Subcutaneous adipose tissue (tissue), 4 donors: Measurements from ENCODE around the gene CXCL14. TPM values are rescaled to one million over a fixed set of nuclear protein-coding genes. Genes with fewer than 3 reads are reported as not detected.

Experiments used
- total RNA-seq, 4 donors: library from RNA; depleted of rRNA; stranded (reverse); fragments of >200 nt; gene quantifications; one replicate each; pipeline ENCODE4 v1.1.0, GENCODE V29; 2016
- TF ChIP-seq, protein P1 (sequence below): fragments of 450-650 bp; IDR thresholded peaks from one replicate; pipeline ENCODE4 v1.5.1; 2016; ENCODE audit warnings: low read depth, mild to moderate bottlenecking, control low read depth, antibody characterized with exemption, moderate library complexity

CXCL14 gene
- total RNA-seq, 4 donors from 2014 or later = 76.2 to 302 (median 136) TPM

DNA sequence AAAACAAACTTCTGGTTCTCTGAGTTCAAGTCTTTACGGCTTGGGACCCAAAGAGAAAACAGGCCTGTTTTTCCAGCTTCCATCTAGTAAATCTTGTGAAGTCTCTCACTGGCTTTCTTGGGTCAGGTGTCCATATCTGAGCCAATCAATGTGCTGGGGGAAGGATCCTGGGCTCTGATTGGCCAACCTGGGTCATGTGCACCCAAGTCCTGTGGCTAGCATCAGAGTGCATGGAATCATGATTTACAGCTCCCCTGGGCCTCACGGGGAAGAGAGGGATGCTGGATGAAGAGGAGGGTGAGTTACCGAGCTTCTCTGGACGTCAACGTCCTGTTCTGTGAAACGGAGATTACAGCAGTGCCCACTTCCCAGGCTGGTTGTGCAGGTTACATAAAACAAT is 19.4 kb downstream of the CXCL14 start:
- TF ChIP-seq, protein P1, sequence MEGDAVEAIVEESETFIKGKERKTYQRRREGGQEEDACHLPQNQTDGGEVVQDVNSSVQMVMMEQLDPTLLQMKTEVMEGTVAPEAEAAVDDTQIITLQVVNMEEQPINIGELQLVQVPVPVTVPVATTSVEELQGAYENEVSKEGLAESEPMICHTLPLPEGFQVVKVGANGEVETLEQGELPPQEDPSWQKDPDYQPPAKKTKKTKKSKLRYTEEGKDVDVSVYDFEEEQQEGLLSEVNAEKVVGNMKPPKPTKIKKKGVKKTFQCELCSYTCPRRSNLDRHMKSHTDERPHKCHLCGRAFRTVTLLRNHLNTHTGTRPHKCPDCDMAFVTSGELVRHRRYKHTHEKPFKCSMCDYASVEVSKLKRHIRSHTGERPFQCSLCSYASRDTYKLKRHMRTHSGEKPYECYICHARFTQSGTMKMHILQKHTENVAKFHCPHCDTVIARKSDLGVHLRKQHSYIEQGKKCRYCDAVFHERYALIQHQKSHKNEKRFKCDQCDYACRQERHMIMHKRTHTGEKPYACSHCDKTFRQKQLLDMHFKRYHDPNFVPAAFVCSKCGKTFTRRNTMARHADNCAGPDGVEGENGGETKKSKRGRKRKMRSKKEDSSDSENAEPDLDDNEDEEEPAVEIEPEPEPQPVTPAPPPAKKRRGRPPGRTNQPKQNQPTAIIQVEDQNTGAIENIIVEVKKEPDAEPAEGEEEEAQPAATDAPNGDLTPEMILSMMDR = no peak

DNA sequence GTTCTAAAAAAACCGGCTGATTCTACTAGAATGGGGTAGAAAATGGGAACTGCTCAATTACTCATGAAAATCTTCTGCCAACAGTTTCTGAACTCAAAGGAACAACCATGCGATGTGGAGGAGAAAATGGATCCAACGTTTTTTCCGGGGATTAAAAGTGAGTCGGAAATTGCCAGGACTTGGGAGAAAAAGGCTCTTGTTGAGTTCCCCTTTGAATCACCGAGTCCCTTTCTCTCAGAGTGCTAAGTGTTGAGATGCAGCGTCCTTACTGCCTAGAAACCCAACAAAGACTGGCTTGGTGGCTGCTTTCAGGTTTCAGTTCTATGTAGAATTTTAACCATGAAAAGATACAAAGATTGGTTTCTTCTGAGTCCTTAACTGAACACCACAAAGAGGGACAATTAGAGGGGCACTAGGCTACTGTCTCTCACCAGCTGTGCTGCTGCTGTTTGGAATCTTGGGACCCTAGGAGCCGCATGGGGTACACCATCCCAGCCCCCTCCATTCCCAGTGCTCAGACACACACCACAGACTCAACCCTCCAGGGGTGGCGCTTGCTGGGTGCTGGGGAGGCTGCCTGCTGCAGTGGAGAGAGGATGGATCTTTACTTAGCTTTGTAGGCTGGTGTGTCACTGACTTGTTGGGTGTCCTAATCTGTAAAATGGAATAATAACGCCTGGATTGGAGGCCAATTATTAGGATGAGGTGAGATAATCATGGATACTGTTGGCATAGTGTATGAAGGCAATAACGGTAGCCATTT is 21.5 kb downstream of the CXCL14 start:
- TF ChIP-seq, protein P1 = no peak

DNA sequence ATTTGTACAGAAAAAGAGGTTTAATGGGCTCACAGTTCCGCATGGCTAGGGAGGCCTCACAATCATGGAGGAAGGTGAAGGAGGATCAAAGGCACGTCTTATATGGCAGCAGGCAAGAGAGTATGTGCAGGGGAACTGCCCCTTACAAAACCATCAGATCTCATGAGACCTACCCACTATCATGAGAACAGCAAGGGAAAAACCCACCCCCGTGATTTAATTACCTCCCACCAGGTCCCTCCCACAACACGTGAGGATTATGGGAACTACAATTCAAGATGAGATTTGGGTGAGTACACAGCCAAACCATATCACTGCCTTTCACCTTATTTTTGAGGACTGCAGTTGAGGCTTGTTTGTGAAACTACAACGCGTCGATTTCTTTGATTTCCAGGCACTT is 22.2 kb downstream of the CXCL14 start:
- TF ChIP-seq, protein P1 = no peak

DNA sequence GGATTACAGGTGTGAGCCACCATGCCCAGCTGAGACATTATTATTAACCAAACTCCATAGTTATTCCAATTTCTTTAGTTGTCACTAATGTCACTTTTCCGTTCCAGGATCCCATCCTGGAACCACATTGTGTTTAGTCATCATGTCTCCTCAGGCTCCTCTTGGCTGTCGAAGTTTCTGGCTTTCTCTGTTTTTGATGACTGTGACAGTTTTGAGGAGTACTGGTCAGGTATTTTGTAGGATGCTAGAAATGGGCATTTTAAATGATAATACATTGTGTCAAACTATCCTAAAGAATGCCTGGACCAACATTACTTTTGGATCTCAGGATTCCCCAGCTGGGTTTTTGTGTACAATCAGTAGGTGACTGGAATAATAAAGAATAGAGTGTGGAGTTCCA is 23.3 kb downstream of the CXCL14 start:
- TF ChIP-seq, protein P1 = no peak

DNA sequence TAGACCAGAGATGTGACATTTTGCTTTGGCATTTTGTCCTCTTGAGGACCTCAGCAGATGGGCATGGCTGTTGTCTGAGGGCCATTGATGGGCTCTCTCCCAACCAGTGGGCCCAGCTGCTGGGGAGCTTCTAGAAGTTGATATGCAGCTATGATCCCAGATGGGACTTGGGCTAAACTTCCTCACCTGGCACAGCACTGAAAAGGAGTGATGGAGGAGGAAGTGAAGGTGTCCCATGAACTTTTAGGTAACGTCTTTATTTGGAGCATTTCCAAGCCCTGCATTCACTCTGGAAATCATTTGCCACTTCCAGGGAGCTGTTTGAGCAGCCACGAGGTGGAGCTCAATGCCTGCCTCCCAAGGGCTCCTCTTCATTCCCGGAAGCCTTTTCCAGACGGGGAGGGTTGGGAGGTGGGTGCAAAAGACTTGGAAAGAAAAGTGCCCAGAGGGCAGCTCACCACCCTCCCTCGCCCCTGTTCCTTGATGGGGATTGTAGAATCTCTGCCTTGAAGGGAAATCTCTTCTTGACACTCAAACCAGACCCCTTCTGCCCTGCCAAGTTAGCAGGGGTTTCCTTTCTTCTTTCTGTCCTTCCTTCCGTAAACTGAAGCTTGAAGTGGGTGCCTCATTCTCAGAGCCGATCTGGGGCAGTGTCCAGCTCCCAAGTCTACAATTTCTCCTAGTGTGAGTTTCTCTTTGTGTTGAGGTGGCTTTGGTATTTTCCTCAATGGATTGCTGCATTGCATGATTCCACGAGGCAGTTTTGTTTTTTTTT is 24.9 kb downstream of the CXCL14 start:
- TF ChIP-seq, protein P1 = no peak

DNA sequence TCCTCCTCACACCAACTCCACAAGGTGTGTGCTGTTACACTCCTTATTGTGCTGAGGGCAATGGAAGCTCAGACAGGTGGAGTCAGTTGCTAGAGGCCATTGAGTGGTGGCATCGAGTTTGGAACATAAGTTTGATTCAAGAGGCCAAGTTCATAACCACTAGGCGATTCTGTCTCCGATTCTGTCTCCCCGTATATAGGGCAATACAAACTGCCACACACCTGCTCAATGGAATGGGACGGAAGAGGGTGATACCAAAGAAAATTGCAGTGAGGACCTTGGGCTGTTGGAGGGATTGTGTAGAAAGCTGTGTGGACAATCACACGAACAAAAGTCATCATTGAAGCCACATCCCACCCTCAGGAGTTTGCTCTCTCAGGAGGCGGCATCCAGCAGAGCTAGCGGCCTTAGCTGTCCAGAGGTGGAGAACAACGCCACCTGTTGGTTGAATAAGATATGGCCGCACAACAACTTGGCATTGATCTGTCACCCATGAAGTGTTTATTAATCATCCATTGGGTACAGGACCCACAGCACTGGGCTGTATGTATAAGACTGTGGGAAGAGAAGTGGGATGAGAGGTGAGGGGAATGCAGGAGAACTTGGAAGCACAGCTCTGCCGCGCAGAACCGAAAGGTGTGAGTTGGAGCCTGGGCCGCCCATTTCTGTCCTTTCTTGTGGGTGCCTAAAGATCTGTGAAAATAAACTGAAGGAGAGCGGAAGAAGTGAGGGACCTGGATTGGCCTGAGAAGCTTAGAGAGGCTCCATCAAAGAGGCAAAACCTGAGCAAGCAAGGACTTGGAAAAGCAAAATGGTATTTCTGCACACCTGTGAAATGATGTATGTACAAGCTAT is 27.0 kb downstream of the CXCL14 start:
- TF ChIP-seq, protein P1 = no peak
